Gastrocnemius medialis (tissue), 4 donors: ENCODE measurements around the gene PHC2.

Experiments used
- CTCF ChIP-seq, 5 experiments: fragments of 450-650 bp in 3 of 5; fragments of 200-600 bp in 2 of 5; sonication (generic) in 2 of 5; IDR thresholded peaks in 4 of 5; conservative IDR thresholded peaks in 1 of 5; 1 replicate in 4 of 5; 2 replicates in 1 of 5; pipeline ENCODE4 v1.5.1; 2016 to 2019; ENCODE audit warnings: antibody characterized with exemption in 5 of 5, mild to moderate bottlenecking in 3 of 5, moderate library complexity in 3 of 5
- POLR2A ChIP-seq, 2 donors: fragments of 450-650 bp; IDR thresholded peaks; one replicate each; pipeline ENCODE4 v1.6.1; 2017; ENCODE audit warnings: antibody characterized with exemption in 2 of 2, mild to moderate bottlenecking in 2 of 2, moderate library complexity in 2 of 2

GRCh38 chr1:33441088-33441745 lies 10.3 kb upstream of the PHC2 start:
- no peak for TF ChIP-seq CTCF (IDR thresholded peaks at IDR 0.05 in 4 of 5, conservative IDR thresholded peaks at IDR 0.05 in 1 of 5)
- no peak for TF ChIP-seq POLR2A (IDR thresholded peaks at IDR 0.05)
